Stomach (tissue), 9 donors: ENCODE results near the gene MEGF10. TPM values are rescaled to one million over a fixed set of nuclear protein-coding genes. Genes with fewer than 3 reads are reported as not detected.
A peak's percentile ranks its signal among the peaks of the same experiment; 100 is the strongest.
"Not testable (repeated sequence)": the region's sequence is repeated elsewhere in the genome, so short reads cannot be mapped to it uniquely, and the experiment has no call there.

ENCODE experiments used
- DNase-seq, 2 donors: peaks; one replicate each; pipeline versions ENCODE4 v3.0.0 to v3.0.0-alpha.2; 2013 to 2019
- H3K27ac ChIP-seq, 5 donors: fragments of 200-600 bp in 4 of 5; sonication (generic) in 4 of 5; one replicate each; pipeline ENCODE4 v1.5.1; 2013 to 2019; ENCODE audit warnings: mild to moderate bottlenecking in 1 of 5, moderate library complexity in 1 of 5
- H3K27me3 ChIP-seq, 3 donors: fragments of 200-600 bp; sonication (generic); one replicate each; pipeline ENCODE4 v1.5.1; 2017 to 2019; ENCODE audit warnings: mixed run types in 1 of 3
- H3K36me3 ChIP-seq, 4 donors: fragments of 200-600 bp; sonication (generic); 1 replicate in 3 of 4; 2 replicates in 1 of 4; pipeline ENCODE4 v1.5.1; 2016 to 2019
- H3K4me1 ChIP-seq, 4 donors: fragments of 200-600 bp; sonication (generic); one replicate each; pipeline ENCODE4 v1.5.1; 2016 to 2019
- H3K4me3 ChIP-seq, 4 donors: fragments of 200-600 bp; sonication (generic) in 3 of 4; one replicate each; pipeline ENCODE4 v1.5.1; 2016 to 2019; ENCODE audit warnings: mild to moderate bottlenecking in 1 of 4
- H3K9me3 ChIP-seq, 4 donors: fragments of 200-600 bp; sonication (generic); one replicate each; pipeline ENCODE4 v1.5.1; 2016 to 2019
- EP300 ChIP-seq: sonication (generic); formaldehyde crosslinking; IDR thresholded peaks from one replicate; pipeline ENCODE4 v1.6.1; 2017; ENCODE audit warnings: antibody characterized with exemption
- POLR2A ChIP-seq, 4 donors: fragments of 450-650 bp; IDR thresholded peaks; one replicate each; pipeline ENCODE4 v1.6.1; 2016; ENCODE audit warnings: antibody characterized with exemption in 4 of 4, control low read depth in 2 of 4, mild to moderate bottlenecking in 1 of 4, moderate library complexity in 1 of 4
- POLR2AphosphoS5 ChIP-seq, 3 donors: sonication (generic); formaldehyde crosslinking; IDR thresholded peaks; one replicate each; pipeline ENCODE4 v1.6.1; 2016; ENCODE audit warnings: antibody characterized with exemption in 3 of 3
- WGBS, 5 donors: extraction: QIAGEN DNeasy Blood & Tissue Kit in 3 of 5; methylation state at CpG; one replicate each; pipeline versions ENCODE4 v1.1.5 to v1.1.7; 2013 to 2018; 5-methylcytosine and 5-hydroxymethylcytosine counted together
- intact Hi-C: fragments of 100-400 bp; cut with DNase I; formaldehyde crosslinking; loops from one replicate; pipeline ENCODE4 v1.15.1; 2023; ENCODE audit warnings: low total_unique reads
- polyA plus RNA-seq, 3 donors: library from polyadenylated mRNA; stranded (reverse); fragments of 200-250 nt; gene quantifications; one replicate each; pipeline ENCODE4 v1.2.3, GENCODE V29; 2013
- total RNA-seq, 5 donors: library from RNA; depleted of rRNA; stranded (reverse); fragments of >200 nt; gene quantifications; one replicate each; pipeline versions ENCODE4 v1.1.0 to v1.2.3, GENCODE V29; 2014 to 2016
- TF ChIP-seq, protein P1 (sequence below), 7 experiments: fragments of 450-650 bp in 4 of 7; fragments of 200-600 bp in 3 of 7; sonication (generic) in 3 of 7; IDR thresholded peaks; one replicate each; pipeline ENCODE4 v1.5.1; 2016 to 2019; ENCODE audit warnings: antibody characterized with exemption in 7 of 7, control low read depth in 2 of 7, mild to moderate bottlenecking in 1 of 7
- donor health status: healthy with polysubstance abuse.
- donor health status: Bipolar disorder and iron deficiency.
- donor health status: healthy.

MEGF10 gene
- total and polyA plus RNA-seq, 8 donors, result under 0.01 to 2.0 (median 0.05) TPM; not detected in 5

- whole genome bisulfite sequencing, 5 donors, result 57 to 64% (median 59%) methylated on average over 2 of the region's 2 CpGs
- Histone ChIP-seq H3K4me1 (no peaks in the 10 kb centered on the region), H3K27ac (no peak overlapping the region), H3K27me3 (no peaks in the 10 kb centered on the region), H3K9me3 (peaks cover 0 to 22% (median 18%) of the 10 kb centered on the region in 4 donors), H3K36me3 (no peaks in the 10 kb centered on the region), H3K4me3 (no peak overlapping the region)
- intact Hi-C loops, result no loop called here
- TF ChIP-seq EP300 (no peak), POLR2A (IDR thresholded peaks at IDR 0.05) (no peak)
- no peak for DNase-seq
Observed at GRCh38 chr5:127256886-127257597, 33.6 kb upstream of the MEGF10 start.

- 85 to 87% (median 85%) methylated on average over 3 of the region's 3 CpGs for WGBS, 5 donors
- Histone ChIP-seq H3K4me3 (no peak overlapping the region), H3K27ac (no peak overlapping the region), H3K9me3 (peaks cover 0 to 3% (median 3%) of the 10 kb centered on the region in 4 donors), H3K36me3 (no peaks in the 10 kb centered on the region), H3K27me3 (no peaks in the 10 kb centered on the region), H3K4me1 (no peaks in the 10 kb centered on the region)
- no peak for DNase-seq
- intact Hi-C loops, result no loop called here
- TF ChIP-seq POLR2A (IDR thresholded peaks at IDR 0.05), result no peak
- TF ChIP-seq POLR2AphosphoS5 (IDR thresholded peaks at IDR 0.05), result no peak
- TF ChIP-seq, protein P1, sequence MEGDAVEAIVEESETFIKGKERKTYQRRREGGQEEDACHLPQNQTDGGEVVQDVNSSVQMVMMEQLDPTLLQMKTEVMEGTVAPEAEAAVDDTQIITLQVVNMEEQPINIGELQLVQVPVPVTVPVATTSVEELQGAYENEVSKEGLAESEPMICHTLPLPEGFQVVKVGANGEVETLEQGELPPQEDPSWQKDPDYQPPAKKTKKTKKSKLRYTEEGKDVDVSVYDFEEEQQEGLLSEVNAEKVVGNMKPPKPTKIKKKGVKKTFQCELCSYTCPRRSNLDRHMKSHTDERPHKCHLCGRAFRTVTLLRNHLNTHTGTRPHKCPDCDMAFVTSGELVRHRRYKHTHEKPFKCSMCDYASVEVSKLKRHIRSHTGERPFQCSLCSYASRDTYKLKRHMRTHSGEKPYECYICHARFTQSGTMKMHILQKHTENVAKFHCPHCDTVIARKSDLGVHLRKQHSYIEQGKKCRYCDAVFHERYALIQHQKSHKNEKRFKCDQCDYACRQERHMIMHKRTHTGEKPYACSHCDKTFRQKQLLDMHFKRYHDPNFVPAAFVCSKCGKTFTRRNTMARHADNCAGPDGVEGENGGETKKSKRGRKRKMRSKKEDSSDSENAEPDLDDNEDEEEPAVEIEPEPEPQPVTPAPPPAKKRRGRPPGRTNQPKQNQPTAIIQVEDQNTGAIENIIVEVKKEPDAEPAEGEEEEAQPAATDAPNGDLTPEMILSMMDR (IDR thresholded peaks at IDR 0.05), result no peak
- no peak for TF ChIP-seq EP300
Observed at GRCh38 chr5:127260686-127261085, 29.9 kb upstream of the MEGF10 start.

DNA sequence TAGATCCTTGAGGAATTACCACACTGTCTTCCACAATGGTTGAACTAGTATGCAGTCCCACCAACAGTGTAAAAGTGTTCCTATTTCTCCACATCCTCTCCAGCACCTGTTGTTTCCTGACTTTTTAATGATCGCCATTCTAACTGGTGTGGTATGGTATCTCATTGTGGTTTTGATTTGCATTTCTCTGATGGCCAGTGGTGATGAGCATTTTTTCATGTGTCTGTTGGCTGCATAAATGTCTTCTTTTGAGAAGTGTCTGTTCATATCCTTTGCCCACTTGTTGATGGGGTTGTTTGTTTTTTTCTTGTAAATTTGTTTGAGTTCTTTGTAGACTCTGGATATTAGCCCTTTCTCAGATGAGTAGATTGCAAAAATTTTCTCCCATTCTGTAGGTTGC lies 25.1 kb upstream of the MEGF10 start:
- intact Hi-C loops, H3K4me1 ChIP-seq, H3K36me3 ChIP-seq, H3K27me3 ChIP-seq, H3K9me3 ChIP-seq, H3K27ac ChIP-seq, DNase-seq, H3K4me3 ChIP-seq: not testable (repeated sequence)
- 91 to 100% (median 97%) methylated on average over 1 of the region's 1 CpG; no CpG with 5 or more reads in 1 of the 5 donors for WGBS, 5 donors

DNA sequence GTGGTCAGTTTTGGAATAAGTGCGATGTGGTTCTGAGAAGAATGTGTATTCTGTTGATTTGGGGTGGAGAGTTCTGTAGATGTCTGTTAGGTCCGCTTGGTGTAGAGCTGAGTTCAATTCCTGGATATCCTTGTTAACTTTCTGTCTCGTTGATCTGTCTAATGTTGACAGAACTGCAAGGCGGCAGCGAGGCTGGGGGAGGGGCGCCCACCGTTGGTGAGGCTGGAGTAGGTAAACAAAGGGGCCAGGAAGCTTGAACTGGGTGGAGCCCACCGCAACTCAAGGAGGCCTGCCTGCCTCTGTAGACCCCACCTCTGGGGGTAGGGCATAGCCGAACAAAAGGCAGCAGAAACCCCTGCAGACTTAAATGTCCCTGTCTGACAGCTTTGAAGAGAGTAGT lies 22.3 kb upstream of the MEGF10 start:
- H3K36me3 ChIP-seq, intact Hi-C loops, H3K27me3 ChIP-seq, H3K4me1 ChIP-seq, H3K27ac ChIP-seq, H3K4me3 ChIP-seq: not testable (repeated sequence)
- H3K9me3 ChIP-seq, result peaks cover 0 to 12% (median 5%) of the 10 kb centered on the region in 4 donors
- DNase-seq, result peak in 1 of 2 donors; percentile 33
- whole genome bisulfite sequencing, 5 donors, result 21 to 34% (median 29%) methylated on average over 8 to 9 of the region's 9 CpGs

- H3K9me3 ChIP-seq, result peaks cover 0 to 12% (median 5%) of the 10 kb centered on the region in 4 donors
- H3K4me3 ChIP-seq, H3K4me1 ChIP-seq, H3K27me3 ChIP-seq, DNase-seq, H3K36me3 ChIP-seq, intact Hi-C loops, H3K27ac ChIP-seq: not testable (repeated sequence)
- WGBS, 5 donors, result 84 to 94% (median 94%) methylated on average over 4 of the region's 4 CpGs
Observed at GRCh38 chr5:127270713-127271112, 19.9 kb upstream of the MEGF10 start.

- H3K36me3 ChIP-seq, result no peaks in the 10 kb centered on the region
- TF ChIP-seq EP300, result no peak
- H3K27ac ChIP-seq, result no peak overlapping the region
- DNase-seq, result no peak
- peaks cover 0 to 12% (median 4%) of the 10 kb centered on the region in 4 donors for H3K9me3 ChIP-seq
- H3K4me3 ChIP-seq, result no peak overlapping the region
- 51 to 56% (median 56%) methylated on average over 2 of the region's 2 CpGs for WGBS, 5 donors
- H3K27me3 ChIP-seq, result no peaks in the 10 kb centered on the region
- intact Hi-C loops, result no loop called here
- no peaks in the 10 kb centered on the region for H3K4me1 ChIP-seq
Observed at GRCh38 chr5:127275641-127276193, 14.9 kb upstream of the MEGF10 start.
